ENCODE measurements around the gene GFOD2. TPM values are rescaled to one million over a fixed set of nuclear protein-coding genes. Genes with fewer than 3 reads are reported as not detected.

Gene GFOD2
- total and polyA plus RNA-seq, 2 of the 13 experiments (the other 11 are each of a cell fraction or from before 2014, with no cell fraction given) = 11.1 to 17.2 TPM

- TF ChIP-seq, protein P1, sequence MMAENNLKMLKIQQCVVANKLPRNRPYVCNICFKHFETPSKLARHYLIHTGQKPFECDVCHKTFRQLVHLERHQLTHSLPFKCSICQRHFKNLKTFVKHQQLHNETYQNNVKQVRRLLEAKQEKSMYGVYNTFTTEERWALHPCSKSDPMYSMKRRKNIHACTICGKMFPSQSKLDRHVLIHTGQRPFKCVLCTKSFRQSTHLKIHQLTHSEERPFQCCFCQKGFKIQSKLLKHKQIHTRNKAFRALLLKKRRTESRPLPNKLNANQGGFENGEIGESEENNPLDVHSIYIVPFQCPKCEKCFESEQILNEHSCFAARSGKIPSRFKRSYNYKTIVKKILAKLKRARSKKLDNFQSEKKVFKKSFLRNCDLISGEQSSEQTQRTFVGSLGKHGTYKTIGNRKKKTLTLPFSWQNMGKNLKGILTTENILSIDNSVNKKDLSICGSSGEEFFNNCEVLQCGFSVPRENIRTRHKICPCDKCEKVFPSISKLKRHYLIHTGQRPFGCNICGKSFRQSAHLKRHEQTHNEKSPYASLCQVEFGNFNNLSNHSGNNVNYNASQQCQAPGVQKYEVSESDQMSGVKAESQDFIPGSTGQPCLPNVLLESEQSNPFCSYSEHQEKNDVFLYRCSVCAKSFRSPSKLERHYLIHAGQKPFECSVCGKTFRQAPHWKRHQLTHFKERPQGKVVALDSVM (CRISPR knock-in tag; IDR thresholded peaks at IDR 0.05) = no peak; the same call in 1 of the 2 replicates
- TF ChIP-seq ZNF503 (CRISPR knock-in tag; IDR thresholded peaks at IDR 0.05) (peak; percentile 59; the same call in 1 of the 2 replicates), DNMT3B (CRISPR knock-in tag; conservative IDR thresholded peaks at IDR 0.05) (no peak; the same call in 1 of the 2 replicates), HNRNPK (IDR thresholded peaks at IDR 0.05; ENCODE audit: low read depth, low read length, poor library complexity, severe bottlenecking) (peak; percentile 48), CBX2 (IDR thresholded peaks at IDR 0.05; ENCODE audit: low read depth, low read length) (no peak), CBX2 (CRISPR knock-in tag; IDR thresholded peaks at IDR 0.05; ENCODE audit: low read depth) (peak; percentile 78; the same call in 1 of the 2 replicates), FOXP4 (CRISPR knock-in tag; IDR thresholded peaks at IDR 0.05) (peak; percentile 7; the same call in 1 of the 2 replicates), FOXP1 (IDR thresholded peaks at IDR 0.05) (no peak), FOXP1 (CRISPR knock-in tag; IDR thresholded peaks at IDR 0.05) (no peak; the same call in 1 of the 2 replicates), ZNF839 (CRISPR knock-in tag; IDR thresholded peaks at IDR 0.05; ENCODE audit: borderline replicate concordance) (peak; percentile 95; the same call in 1 of the 2 replicates), ZNF24 (IDR thresholded peaks at IDR 0.05) (no peak), MXD3 (CRISPR knock-in tag; IDR thresholded peaks at IDR 0.05) (peak; percentile 89), NRL (CRISPR knock-in tag; IDR thresholded peaks at IDR 0.05; ENCODE audit: borderline replicate concordance) (peak; percentile 60; the same call in 1 of the 2 replicates), ZBTB1 (CRISPR knock-in tag; IDR thresholded peaks at IDR 0.05; ENCODE audit: borderline replicate concordance) (no peak), ZNF17 (CRISPR knock-in tag; IDR thresholded peaks at IDR 0.05) (no peak), AHR (CRISPR knock-in tag; IDR thresholded peaks at IDR 0.05) (no peak), TBP (CRISPR knock-in tag; IDR thresholded peaks at IDR 0.05) (no peak)
- TF ChIP-seq, protein P2, sequence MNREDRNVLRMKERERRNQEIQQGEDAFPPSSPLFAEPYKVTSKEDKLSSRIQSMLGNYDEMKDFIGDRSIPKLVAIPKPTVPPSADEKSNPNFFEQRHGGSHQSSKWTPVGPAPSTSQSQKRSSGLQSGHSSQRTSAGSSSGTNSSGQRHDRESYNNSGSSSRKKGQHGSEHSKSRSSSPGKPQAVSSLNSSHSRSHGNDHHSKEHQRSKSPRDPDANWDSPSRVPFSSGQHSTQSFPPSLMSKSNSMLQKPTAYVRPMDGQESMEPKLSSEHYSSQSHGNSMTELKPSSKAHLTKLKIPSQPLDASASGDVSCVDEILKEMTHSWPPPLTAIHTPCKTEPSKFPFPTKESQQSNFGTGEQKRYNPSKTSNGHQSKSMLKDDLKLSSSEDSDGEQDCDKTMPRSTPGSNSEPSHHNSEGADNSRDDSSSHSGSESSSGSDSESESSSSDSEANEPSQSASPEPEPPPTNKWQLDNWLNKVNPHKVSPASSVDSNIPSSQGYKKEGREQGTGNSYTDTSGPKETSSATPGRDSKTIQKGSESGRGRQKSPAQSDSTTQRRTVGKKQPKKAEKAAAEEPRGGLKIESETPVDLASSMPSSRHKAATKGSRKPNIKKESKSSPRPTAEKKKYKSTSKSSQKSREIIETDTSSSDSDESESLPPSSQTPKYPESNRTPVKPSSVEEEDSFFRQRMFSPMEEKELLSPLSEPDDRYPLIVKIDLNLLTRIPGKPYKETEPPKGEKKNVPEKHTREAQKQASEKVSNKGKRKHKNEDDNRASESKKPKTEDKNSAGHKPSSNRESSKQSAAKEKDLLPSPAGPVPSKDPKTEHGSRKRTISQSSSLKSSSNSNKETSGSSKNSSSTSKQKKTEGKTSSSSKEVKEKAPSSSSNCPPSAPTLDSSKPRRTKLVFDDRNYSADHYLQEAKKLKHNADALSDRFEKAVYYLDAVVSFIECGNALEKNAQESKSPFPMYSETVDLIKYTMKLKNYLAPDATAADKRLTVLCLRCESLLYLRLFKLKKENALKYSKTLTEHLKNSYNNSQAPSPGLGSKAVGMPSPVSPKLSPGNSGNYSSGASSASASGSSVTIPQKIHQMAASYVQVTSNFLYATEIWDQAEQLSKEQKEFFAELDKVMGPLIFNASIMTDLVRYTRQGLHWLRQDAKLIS (CRISPR knock-in tag; IDR thresholded peaks at IDR 0.05) = no peak
Measured at GRCh38 chr16:67719048-67719777, at the start of gene GFOD2 (continued).
